HL-60 (cell line): ENCODE measurements around the gene RMND5B.

ENCODE experiments used
- DNase-seq, 2 experiments: peaks; one replicate each; pipeline ENCODE4 v3.0.0-alpha.2; 2010 to 2020; ENCODE audit warnings: low read depth in 1 of 2, low spot score in 1 of 2
- H3K27ac ChIP-seq: fragments of 250-450 bp; sonication (Bioruptor Pico); replicated peaks from 2 replicates; pipeline ENCODE4 v1.5.1; 2020; ENCODE audit warnings: mild to moderate bottlenecking, moderate library complexity
- H3K27me3 ChIP-seq: fragments of 250-450 bp; sonication (Bioruptor Pico); 2 replicates; pipeline ENCODE4 v1.5.1; 2021; ENCODE audit warnings: mild to moderate bottlenecking, moderate library complexity; ENCODE audit not compliant: insufficient read depth, poor library complexity, severe bottlenecking
- H3K4me3 ChIP-seq: replicated peaks from 2 replicates; pipeline ENCODE4 v1.5.1; 2011; ENCODE audit warnings: mild to moderate bottlenecking, control low read depth, low read length; ENCODE audit not compliant: insufficient read depth
- GABPA ChIP-seq: IDR thresholded peaks from 2 replicates; pipeline ENCODE4 v1.6.1; 2012; ENCODE audit warnings: low read depth
- POLR2AphosphoS5 ChIP-seq: IDR thresholded peaks from 2 replicates; pipeline ENCODE4 v1.6.1; 2012; ENCODE audit warnings: low read depth
- SPI1 ChIP-seq: IDR thresholded peaks from 2 replicates; pipeline ENCODE4 v1.6.1; 2012; ENCODE audit warnings: low read depth, mild to moderate bottlenecking, borderline replicate concordance
- TF ChIP-seq, protein P1 (sequence below): IDR thresholded peaks from 2 replicates; pipeline ENCODE4 v1.6.1; 2012; ENCODE audit warnings: low read depth; ENCODE audit not compliant: insufficient replicate concordance
- TF ChIP-seq, protein P2 (sequence below): IDR thresholded peaks from one replicate; pipeline ENCODE4 v1.5.1; 2011; ENCODE audit warnings: low read length, control low read depth, inconsistent platforms; ENCODE audit not compliant: insufficient read depth

The RMND5B gene

DNA sequence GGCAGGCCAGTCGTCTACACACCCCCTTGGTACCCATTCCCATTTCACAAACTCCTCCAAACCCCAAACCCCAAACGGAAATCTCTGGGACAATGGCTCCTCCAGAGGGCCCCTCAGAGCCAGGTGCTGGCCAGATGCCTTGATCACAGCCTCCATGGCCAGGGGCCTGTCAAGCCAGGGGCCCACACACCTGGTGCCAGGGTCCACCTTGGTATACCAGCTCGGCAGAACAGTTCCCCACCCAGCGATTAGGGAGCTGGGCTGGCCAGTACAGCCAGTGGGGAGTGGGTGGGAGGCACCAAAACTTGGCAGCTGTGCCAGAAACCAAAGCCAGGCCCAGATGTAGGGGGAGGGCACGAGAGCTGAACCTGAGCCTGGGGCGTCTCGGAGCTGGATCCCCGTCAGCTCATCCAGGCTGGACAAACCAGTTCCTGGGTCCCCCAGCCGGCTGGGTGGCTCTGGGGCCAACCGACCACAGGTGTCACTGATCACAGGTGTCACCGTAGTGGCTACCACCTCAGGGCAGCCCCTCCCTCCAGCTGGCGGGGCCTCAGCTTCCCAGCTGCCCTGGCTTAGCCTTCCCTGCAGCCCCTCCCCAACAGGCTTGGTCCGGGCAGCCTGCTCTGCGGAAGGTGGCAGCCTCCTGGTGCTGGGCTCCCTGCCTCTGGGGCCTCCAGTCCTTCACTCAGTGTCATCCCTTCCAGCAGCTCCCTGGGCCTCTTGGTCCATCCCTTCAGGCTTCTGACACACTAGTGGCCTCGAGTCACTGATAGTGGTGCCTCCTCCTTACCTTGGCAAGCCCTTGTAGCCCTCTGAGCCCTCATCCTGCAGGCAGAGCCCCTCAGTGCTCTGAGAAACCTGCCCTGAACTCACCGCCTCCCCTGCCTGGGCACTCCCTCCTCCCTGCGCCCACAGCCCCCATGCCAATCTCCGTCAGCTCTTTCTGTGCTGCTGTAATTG lies 6.6 kb upstream of the RMND5B start:
- no peak overlapping the region for H3K4me3 ChIP-seq
- TF ChIP-seq, protein P1, sequence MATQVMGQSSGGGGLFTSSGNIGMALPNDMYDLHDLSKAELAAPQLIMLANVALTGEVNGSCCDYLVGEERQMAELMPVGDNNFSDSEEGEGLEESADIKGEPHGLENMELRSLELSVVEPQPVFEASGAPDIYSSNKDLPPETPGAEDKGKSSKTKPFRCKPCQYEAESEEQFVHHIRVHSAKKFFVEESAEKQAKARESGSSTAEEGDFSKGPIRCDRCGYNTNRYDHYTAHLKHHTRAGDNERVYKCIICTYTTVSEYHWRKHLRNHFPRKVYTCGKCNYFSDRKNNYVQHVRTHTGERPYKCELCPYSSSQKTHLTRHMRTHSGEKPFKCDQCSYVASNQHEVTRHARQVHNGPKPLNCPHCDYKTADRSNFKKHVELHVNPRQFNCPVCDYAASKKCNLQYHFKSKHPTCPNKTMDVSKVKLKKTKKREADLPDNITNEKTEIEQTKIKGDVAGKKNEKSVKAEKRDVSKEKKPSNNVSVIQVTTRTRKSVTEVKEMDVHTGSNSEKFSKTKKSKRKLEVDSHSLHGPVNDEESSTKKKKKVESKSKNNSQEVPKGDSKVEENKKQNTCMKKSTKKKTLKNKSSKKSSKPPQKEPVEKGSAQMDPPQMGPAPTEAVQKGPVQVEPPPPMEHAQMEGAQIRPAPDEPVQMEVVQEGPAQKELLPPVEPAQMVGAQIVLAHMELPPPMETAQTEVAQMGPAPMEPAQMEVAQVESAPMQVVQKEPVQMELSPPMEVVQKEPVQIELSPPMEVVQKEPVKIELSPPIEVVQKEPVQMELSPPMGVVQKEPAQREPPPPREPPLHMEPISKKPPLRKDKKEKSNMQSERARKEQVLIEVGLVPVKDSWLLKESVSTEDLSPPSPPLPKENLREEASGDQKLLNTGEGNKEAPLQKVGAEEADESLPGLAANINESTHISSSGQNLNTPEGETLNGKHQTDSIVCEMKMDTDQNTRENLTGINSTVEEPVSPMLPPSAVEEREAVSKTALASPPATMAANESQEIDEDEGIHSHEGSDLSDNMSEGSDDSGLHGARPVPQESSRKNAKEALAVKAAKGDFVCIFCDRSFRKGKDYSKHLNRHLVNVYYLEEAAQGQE: no peak
- TF ChIP-seq GABPA: no peak
- TF ChIP-seq POLR2AphosphoS5: no peak
- TF ChIP-seq, protein P2, sequence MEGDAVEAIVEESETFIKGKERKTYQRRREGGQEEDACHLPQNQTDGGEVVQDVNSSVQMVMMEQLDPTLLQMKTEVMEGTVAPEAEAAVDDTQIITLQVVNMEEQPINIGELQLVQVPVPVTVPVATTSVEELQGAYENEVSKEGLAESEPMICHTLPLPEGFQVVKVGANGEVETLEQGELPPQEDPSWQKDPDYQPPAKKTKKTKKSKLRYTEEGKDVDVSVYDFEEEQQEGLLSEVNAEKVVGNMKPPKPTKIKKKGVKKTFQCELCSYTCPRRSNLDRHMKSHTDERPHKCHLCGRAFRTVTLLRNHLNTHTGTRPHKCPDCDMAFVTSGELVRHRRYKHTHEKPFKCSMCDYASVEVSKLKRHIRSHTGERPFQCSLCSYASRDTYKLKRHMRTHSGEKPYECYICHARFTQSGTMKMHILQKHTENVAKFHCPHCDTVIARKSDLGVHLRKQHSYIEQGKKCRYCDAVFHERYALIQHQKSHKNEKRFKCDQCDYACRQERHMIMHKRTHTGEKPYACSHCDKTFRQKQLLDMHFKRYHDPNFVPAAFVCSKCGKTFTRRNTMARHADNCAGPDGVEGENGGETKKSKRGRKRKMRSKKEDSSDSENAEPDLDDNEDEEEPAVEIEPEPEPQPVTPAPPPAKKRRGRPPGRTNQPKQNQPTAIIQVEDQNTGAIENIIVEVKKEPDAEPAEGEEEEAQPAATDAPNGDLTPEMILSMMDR: no peak
- TF ChIP-seq SPI1: no peak
- no peak for DNase-seq
- H3K27me3 ChIP-seq: peaks cover 5% of the 10 kb centered on the region
- no peak overlapping the region for H3K27ac ChIP-seq

DNA sequence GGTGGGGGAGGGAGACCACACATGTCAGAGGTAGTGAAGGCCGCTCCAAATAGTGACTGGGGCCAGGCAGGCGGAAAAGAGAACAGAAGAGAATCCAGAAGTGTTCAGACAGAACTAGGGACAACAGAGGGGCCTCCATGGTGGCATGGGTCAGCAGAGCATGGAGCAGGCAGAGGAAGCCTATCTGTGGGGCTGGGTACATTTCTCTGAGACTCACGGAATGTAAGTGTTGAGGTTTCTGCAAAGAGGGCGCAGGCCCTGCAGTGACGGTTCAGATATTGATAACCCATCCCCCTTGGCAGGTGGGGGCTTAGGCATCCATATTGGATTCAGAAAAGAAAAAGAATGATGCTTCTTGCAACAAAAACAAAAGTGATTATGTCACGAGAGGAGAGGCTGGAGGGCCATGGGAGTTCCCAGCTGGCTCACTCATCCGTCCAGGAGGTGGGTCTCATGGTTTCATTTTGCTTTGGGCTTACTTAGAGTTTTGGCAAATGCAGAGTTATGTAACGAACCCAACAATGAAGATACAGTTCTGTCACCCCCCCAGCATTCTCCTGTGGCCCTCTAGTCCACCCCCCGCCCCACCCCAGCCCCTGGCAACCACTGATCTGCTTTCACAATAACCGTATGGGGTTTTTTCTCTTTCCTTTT lies 5.4 kb upstream of the RMND5B start:
- no peak for DNase-seq
- H3K27ac ChIP-seq: no peak overlapping the region
- TF ChIP-seq, protein P1: no peak
- TF ChIP-seq, protein P2: no peak
- TF ChIP-seq POLR2AphosphoS5 (no peak), GABPA (no peak), SPI1 (no peak)

DNA sequence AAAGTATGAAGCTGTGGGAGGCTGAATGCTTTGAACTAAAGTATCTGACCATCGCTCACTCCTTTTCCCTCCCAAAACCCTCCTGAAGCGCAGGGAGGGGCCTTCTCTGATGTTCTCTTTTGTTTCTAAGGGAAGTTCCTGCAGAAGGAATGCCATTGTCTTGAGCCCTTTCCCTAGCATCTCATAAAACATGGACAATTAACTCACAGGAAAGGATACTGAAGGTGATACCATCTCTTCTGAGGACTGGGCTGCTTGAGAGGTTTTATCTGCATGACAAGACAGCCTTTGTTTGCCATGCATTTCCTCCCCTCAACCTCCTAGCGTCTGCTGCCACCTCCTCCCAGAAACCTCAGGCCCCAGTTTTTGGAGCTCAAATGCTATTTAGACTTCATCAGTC lies 4.3 kb upstream of the RMND5B start:
- TF ChIP-seq, protein P2: no peak
- TF ChIP-seq SPI1: no peak
- no peak for TF ChIP-seq GABPA
- TF ChIP-seq POLR2AphosphoS5: no peak
- TF ChIP-seq, protein P1: no peak
- Histone ChIP-seq H3K4me3 (no peak overlapping the region), H3K27ac (no peak overlapping the region), H3K27me3 (peaks cover 5% of the 10 kb centered on the region)
- no peak for DNase-seq

More for the DNA sequence above, 5.4 kb upstream of the RMND5B start:
- Histone ChIP-seq H3K4me3 (no peak overlapping the region), H3K27me3 (peaks cover 5% of the 10 kb centered on the region)
